Activated T-cell treated with anti-CD3 and anti-CD28 coated beads, Interleukin-2, amount 50 U/mL, for 48 hours (primary cell): ENCODE measurements around the gene NRSN1.

Source experiments
- DNase-seq, 2 experiments: peaks; one replicate each; pipeline ENCODE4 v3.0.0-alpha.2; 2020

NRSN1 gene

DNA sequence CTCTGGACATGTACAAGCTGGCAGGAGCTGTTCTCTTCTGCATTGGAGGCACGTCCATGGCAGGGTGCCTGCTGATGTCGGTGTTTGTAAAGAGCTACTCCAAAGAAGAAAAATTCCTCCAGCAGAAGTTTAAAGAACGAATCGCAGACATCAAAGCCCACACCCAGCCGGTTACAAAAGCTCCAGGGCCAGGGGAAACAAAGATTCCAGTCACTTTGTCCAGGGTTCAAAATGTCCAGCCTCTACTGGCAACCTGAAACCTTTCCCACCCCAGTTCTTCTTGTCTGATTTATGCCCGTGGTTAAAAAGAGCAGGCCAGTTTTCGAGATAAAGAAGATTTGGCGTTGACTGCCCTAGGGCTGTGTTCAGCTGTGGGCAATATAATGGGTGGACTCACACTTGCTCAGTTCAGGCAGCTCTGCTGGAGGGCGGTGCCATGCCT, 19.7 kb downstream of the NRSN1 start:
- DNase-seq = no peak

DNA sequence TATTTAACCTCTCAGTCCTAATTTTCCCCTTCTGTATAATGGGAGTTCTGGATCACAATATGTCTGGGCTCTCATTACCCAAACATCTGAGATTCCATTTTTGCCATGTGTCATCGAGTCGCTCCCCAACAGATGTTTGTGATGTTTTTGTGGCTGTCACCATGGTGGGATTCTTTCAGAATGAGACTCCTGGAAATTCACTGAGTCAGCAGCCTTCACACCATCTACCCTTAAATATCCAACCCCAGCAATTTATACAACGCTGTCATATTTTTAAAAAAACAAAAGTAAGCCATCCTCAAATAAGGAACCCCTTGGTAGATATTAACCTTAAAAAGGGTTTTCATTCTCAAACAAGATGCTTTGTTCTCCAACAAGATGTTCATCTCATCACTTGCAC, 20.9 kb downstream of the NRSN1 start:
- DNase-seq = no peak

DNA sequence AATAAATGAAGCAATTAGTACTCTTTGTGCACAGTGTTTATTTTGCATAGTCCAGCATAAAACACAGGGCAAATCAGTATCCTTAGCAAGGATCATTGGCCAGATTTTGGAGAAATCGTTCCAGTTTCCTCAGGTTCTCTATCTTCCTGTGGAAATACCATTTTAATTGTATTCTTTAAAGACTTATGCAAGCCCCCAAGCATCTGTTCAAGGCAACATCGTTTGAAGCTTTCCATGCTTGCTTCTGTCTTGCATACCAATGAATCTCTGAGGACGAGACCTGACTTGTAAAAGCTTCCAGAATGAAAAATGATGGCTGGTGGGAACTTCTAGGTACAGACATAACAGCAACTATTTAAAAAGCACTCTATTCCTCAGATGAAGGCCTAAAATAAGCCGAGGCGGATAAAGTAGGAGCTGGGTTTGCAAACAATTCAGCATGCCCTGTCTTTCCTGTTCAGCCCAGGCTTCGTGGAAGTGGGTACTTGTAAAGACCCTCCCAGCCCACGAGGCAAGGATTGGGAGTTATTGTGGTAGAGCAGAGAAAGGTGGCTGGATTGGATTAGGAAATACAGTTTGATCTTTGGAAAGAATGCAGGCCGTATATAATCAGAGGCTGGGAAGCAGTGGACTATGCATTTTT, 21.6 kb downstream of the NRSN1 start:
- DNase-seq = no peak

DNA sequence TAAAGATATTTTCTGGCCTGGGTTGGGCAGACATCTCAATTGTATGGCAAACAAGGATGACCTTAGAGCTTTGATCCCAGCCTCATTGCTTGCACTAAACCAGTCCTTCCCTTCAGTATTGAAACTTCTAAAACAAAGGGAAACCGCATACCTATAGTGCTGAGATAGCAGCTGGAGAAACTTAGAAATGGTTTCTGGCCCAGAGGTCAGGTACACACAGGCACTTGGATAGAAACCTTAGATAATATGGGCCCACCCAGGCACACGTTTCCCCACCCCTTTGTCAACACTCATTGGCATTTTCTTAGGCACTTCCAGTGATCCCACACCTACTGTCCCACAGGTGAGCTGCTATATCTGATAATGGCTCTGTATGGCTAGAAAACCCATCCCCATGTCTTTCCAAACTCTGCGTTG, 22.1 kb downstream of the NRSN1 start:
- no peak for DNase-seq

DNA sequence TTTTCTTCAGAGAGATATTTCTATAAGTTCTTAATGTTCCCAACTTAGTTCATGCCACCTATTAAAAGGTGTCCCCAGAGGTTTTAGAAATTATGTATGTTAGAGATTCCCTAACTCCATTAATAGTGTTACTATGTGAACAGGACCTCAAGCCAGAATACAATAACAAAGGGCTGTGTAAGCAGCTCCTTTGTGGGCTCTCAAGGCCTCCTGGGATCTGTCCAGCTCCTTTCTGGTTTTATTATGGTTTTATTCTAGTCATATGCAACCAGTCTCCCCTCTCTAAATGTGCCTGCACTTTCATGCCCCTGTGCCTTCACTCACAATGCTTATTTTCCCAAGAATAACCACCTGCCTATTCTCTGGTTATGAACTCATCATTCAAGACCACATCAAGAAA, 22.7 kb downstream of the NRSN1 start:
- no peak for DNase-seq

DNA sequence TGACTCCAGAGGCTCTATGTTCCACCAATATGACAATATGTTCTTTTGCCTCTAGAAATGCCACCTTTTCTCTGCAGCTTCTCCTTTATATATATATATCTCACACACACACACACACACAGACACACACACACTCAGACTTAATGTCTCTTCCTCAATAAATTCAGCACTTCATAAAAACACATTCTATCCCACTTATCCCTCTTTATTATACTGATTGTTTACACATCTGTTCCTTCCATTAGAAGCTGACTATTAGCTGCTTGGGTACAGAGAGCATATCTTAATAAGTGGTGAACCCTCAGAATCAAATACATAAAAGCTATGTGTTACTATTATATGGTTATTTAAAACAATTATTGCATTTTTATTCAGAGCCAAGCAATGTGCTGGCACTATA, 23.3 kb downstream of the NRSN1 start:
- no peak for DNase-seq

DNA sequence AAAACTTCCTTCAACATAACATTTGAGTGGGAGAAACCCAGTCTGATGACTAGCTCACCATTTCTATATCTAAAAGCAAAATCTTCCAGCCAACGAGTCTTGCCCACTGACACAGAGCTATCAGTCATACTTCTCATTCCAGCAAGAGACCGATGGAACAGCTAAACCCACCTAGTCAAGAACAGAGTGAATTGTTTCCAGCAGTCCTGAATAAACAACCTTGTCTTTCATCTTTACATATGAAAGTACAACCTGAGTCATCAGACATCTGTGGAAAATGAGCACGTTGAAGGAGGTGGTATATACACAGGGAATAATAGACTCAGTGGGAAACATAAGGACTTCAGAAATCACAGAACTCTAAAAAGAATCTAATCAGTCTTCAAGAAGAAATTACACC, 23.8 kb downstream of the NRSN1 start:
- DNase-seq = no peak

DNA sequence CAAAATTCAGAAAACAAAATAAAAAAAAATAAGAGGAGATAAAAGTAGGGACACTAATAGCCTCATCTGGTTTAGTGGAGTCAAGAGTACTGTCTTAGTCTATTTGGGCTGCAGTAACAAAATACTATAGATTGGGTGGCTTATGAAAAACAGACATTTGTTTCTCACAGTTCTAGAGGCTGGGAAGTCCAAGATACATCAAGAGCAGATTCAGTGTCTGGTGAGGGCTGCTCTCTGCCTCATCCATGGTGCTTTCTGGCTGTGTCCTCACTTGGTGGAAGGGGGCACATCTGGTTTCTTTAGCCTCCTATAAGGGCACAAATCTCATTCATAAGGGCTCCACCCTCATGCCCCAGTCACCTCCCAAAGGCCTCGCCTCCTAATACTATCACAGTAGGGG, 26.0 kb downstream of the NRSN1 start:
- DNase-seq = no peak

DNA sequence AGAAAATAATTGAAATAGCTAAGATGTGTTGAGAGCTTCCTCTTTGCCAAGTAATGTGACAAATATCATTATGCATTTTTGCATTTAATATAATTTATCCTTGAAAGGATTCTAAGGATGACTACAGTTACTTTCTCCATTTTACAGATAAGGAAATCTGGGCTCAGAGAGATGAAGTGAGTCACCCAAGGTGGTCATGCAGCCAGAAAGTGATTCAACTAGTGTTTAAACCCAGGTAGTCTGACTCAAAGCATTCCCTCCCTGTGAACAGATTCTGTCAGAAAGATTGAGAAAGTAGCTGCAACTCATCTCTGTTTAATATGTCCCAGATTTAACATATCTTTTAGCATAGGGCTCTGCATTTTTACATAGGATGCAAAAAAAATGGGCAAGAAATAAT, 28.1 kb downstream of the NRSN1 start:
- no peak for DNase-seq

DNA sequence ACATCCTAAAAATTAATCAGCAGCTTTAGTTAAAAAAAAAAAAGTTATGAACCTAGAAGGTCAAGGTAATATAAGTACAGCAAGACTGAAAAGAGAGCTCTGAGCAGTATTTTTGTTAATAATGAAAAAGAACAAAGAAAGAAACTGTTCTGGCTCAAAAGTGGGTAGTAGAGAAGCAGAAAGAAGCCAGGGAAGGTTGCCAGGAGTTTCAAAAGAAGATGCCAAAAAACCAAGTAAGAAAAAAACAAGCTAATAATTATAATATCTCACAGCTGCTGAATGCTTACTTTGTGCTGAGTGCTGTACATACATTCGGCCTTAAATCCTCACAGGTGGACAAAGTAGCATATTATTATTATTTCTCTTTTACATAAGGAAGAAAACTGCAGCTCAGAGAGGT, 31.9 kb downstream of the NRSN1 start:
- DNase-seq = no peak

DNA sequence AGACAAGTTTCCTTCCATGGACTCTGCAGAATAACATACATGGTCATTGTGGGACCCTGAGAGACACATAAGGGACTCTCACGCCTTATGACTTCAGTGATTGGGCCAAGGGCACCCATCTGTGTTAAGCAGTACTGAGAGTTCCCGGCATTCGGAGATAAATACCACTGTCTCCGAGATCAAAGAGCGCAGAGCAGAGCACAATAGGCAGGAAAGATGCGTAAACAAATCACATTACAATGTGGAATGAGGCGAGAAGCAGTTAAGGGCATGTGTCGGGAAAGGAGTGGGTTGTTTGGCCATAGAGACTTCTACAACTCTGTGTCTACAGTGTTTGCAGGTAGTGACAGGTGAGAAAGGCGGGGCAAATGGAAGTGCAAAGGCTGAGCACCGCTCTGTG, 57.6 kb downstream of the NRSN1 start:
- DNase-seq = no peak

DNA sequence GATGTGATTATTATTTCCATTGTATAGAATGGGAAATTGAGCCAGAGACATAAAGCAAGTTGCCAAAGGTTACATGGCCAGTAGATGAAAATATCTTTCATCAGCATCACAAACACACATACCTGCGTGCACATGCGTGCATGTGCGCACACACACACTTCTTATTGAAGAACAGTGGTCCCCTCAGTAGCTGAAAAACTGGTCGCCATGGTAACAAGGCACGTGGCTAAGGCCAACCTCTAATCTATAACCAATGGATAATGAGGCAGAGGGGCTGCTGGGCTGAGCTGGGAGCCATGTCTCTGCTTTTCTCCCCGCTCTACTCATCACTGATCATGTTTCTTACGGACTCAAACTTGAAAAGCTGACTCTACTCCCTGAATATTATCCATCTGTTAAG, 60.3 kb downstream of the NRSN1 start:
- no peak for DNase-seq

DNA sequence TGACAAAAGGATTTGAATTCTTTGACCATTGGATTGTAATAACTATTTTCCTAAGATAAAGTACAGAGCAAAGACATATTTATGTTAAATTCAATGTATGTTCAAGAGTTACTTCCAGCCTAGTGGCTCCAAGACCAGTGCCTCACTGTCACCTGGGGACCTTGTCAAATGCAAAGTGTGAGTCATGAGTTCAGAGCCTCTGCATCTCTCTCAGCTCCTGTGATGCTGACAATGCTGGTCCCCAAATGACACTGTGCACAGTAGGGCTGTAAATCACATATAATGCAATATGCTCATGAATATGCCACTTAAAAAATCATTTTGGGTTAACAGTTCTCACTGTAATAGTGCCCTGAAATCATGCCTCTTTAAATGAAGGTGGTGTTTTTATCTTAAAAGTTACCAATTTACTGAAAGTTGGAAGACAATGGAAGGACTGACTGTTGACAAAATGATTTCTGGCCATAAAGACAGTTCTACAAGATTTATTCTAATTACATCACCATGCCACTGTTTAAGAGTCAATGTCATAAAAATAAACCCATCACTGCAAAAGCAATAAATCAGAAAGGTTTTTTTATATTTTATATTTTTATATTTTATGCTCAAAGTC, 62.1 kb downstream of the NRSN1 start:
- no peak for DNase-seq

DNA sequence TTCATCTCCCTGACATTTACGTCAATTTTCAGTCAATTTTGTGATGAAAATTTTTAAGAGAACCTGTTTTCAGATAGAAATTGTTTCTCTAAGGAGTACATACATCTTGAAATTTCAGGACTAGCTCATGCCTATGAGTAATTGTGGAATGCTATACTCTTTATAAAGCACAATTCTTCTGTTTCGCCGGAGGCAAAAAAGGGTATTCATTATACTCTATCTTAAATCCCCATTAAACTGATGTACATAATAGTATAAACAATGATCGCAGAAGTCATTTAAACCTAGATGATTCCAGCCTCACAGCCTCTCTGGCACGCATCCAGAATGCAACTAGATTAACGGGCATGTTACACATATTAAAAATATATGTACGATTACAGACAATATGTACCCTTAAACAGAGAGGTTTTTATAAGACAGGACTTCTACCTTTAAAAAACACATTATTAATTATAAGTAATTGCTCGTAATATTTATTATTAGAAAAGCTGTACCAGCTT, 62.6 kb downstream of the NRSN1 start:
- DNase-seq = no peak

DNA sequence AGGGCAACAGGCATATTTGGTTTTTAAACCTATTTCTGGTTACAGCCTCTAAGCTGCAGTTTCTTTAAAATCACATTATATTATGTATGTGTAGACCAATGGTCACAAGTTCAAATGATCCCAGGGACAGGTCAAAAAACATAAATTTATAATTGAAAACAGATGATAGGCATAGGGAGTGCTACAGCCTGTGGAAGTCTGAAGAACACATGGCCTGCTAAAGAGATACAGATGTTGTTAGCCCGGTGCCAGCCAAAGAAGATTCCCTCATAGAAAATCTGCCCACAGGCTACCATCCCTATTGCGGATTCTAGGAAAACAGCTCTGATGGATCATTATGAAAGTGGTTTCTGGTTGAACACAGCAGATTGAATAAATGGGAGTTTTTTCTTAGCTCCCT, 65.3 kb downstream of the NRSN1 start:
- no peak for DNase-seq

DNA sequence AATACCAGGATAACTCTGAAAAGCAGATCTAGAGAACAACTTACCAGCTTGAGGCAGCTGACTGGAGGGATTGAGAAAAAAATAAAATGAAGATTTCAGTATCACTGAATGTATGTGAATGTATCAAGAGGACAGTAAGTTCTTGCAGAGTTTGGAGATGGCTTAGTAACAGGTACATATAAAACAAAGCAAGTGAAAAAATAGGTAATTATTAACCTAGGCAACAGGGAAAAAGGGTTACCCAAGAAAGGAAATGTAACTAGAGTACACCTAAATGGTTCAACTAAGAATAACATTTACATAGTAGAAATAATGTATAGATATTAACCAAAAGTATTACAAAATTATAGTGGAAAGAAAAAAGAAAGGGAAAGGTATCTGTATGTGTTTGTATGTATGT, 67.3 kb downstream of the NRSN1 start:
- DNase-seq = no peak

DNA sequence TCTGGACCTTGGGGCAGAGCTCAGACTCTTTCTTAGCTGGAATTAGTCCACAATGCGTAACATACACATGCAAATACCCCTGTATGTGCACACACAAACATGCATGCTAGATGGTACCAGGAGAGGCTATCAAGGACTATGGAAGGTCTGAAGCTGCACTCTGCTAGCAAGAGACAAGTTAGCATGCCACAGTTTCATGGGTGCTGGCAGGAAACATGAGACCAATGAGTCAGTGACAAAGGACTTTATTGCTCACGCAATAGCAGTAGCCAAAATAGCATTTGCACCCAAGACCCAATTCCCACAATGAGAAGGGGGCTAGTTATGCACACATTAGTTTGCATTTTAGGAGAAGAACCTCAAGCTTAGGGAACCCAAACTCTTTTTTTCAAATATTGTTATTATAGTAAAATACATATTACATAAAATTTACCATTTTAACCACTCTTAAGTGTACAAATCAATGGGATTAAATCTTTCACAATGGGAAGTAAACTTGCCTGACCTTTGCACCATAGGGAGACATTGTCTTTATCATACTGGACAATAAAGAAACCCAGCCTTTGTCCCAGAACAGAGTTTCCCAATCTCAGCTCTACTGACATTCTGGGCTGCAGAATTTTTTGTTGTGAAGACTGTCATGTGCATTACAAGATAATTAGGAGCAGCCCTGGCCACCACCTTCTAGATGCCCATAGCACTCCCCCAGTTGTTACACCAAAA, 69.1 kb downstream of the NRSN1 start:
- no peak for DNase-seq

DNA sequence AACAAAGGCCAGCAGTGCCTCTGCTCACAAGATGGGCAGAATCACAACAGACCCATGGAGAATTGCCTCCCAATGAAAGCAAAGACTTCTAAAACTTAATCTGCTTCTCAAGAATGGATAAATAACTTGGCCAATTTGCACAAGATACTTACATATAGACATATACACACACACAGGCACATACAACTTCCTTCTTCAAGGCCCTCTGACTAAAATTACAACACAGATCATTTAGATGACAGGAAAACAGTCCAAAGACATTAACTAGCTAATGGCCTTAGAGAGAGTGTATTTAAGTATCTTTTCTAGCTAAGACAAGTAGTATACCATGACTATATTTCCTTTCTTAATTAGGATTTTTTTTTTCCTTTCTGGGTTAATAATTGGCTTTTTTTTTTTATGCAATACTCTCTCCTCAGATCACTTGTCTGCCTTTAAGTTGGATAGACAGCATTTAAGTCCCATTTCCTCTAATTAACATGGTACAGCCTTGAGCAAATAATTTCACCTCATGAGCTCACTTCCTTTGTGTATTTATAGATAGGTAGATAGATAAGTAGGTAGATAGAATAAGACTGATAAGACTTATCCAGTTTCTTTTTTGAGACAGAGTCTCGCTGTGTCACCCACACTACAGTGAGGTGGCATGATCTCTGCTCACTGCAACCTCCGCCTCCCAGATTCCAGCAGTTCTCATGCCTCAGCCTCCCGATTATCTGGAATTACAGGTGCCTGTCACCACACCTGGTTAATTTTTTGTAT, 70.0 kb downstream of the NRSN1 start:
- no peak for DNase-seq
